CD14-positive monocyte (primary cell): ENCODE measurements around the gene GRIN1. TPM values are rescaled to one million over a fixed set of nuclear protein-coding genes. Genes with fewer than 3 reads are reported as not detected.

Experiments
- DNase-seq, 3 donors: peaks; one replicate each; pipeline ENCODE4 v3.0.0-alpha.2; 2011 to 2022
- H2AFZ ChIP-seq: 2 replicates; pipeline ENCODE4 v1.6.0; 2012; ENCODE audit warnings: mild to moderate bottlenecking, low read depth, low read length, inconsistent platforms; ENCODE audit not compliant: insufficient read depth, poor library complexity, severe bottlenecking
- H3K27ac ChIP-seq, 2 donors: 1 replicate in 1 of 2; 2 replicates in 1 of 2; pipeline ENCODE4 v1.5.1; 2012 to 2013; ENCODE audit warnings: low read length in 2 of 2, control low read depth in 1 of 2, inconsistent platforms in 1 of 2, low read depth in 1 of 2, mild to moderate bottlenecking in 1 of 2
- H3K27me3 ChIP-seq, 2 donors: one replicate each; pipeline versions ENCODE4 v1.6.0 to v1.6.1; 2011 to 2013; ENCODE audit warnings: low read length in 2 of 2; ENCODE audit not compliant: control insufficient read depth in 2 of 2, insufficient read depth in 2 of 2
- H3K36me3 ChIP-seq, 2 donors: replicated peaks in 1 of 2; 1 replicate in 1 of 2; 2 replicates in 1 of 2; pipeline versions ENCODE4 v1.5.1 to v1.6.1; 2012 to 2013; ENCODE audit warnings: low read length in 2 of 2, control low read depth in 1 of 2, inconsistent platforms in 1 of 2, mild to moderate bottlenecking in 1 of 2; ENCODE audit not compliant: insufficient read depth in 2 of 2, control insufficient read depth in 1 of 2
- H3K4me1 ChIP-seq, 2 donors: 1 replicate in 1 of 2; 2 replicates in 1 of 2; pipeline versions ENCODE4 v1.5.1 to v1.6.1; 2012 to 2013; ENCODE audit warnings: low read length in 2 of 2, control low read depth in 1 of 2, inconsistent platforms in 1 of 2, mild to moderate bottlenecking in 1 of 2, moderate library complexity in 1 of 2; ENCODE audit not compliant: insufficient read depth in 2 of 2, control insufficient read depth in 1 of 2
- H3K4me2 ChIP-seq: replicated peaks from 2 replicates; pipeline ENCODE3; 2012; ENCODE audit warnings: low read length, moderate library complexity, mild to moderate bottlenecking; ENCODE audit not compliant: poor library complexity, severe bottlenecking; ENCODE audit errors: extremely low read depth
- H3K4me3 ChIP-seq, 3 experiments: fragments of 200-600 bp in 1 of 3; sonication (generic) in 1 of 3; replicated peaks in 1 of 3; 1 replicate in 2 of 3; 2 replicates in 1 of 3; pipeline ENCODE4 v1.5.1; 2011 to 2013; ENCODE audit warnings: low read length in 3 of 3, mild to moderate bottlenecking in 3 of 3, control low read depth in 2 of 3, low read depth in 2 of 3, inconsistent platforms in 1 of 3, moderate library complexity in 1 of 3
- H3K79me2 ChIP-seq: 2 replicates; pipeline ENCODE4 v1.6.0; 2012; ENCODE audit warnings: mild to moderate bottlenecking, control low read depth, inconsistent platforms, low read length, moderate library complexity; ENCODE audit not compliant: insufficient read depth
- H3K9ac ChIP-seq: 2 replicates; pipeline ENCODE4 v1.6.0; 2017; ENCODE audit warnings: low read length, mild to moderate bottlenecking; ENCODE audit not compliant: insufficient read depth, poor library complexity, severe bottlenecking
- H3K9me3 ChIP-seq, 2 donors: replicated peaks in 1 of 2; 1 replicate in 1 of 2; 2 replicates in 1 of 2; pipeline versions ENCODE4 v1.5.1 to v1.6.1; 2012 to 2013; ENCODE audit warnings: low read length in 2 of 2, control low read depth in 1 of 2; ENCODE audit not compliant: control insufficient read depth in 1 of 2, insufficient read depth in 1 of 2
- H4K20me1 ChIP-seq: 2 replicates; pipeline ENCODE4 v1.6.0; 2012; ENCODE audit warnings: mild to moderate bottlenecking, low read length, control low read depth, moderate library complexity; ENCODE audit not compliant: insufficient read depth
- H3K27ac Mint-ChIP-seq, 7 donors: one replicate each; pipeline ENCODE4 v1.8.0; 2020; ENCODE audit warnings: mild to moderate bottlenecking in 7 of 7, mixed read lengths in 7 of 7, moderate library complexity in 6 of 7, inconsistent platforms in 2 of 7
- H3K27me3 Mint-ChIP-seq, 3 donors: one replicate each; pipeline ENCODE4 v1.8.0; 2021 to 2022; ENCODE audit warnings: low read depth in 3 of 3, mild to moderate bottlenecking in 3 of 3, mixed read lengths in 3 of 3, moderate library complexity in 3 of 3, inconsistent platforms in 1 of 3
- H3K36me3 Mint-ChIP-seq, 2 donors: one replicate each; pipeline ENCODE4 v1.8.0; 2020; ENCODE audit warnings: mixed read lengths in 2 of 2, inconsistent platforms in 1 of 2, mild to moderate bottlenecking in 1 of 2
- H3K4me1 Mint-ChIP-seq: one replicate; pipeline ENCODE4 v1.8.0; 2020; ENCODE audit warnings: mild to moderate bottlenecking, mixed read lengths
- H3K4me3 Mint-ChIP-seq, 2 donors: one replicate each; pipeline ENCODE4 v1.8.0; 2020; ENCODE audit warnings: mild to moderate bottlenecking in 2 of 2, mixed read lengths in 2 of 2, moderate library complexity in 1 of 2
- H3K9me3 Mint-ChIP-seq, 7 donors: one replicate each; pipeline ENCODE4 v1.8.0; 2020 to 2022; ENCODE audit warnings: mixed read lengths in 7 of 7, mild to moderate bottlenecking in 6 of 7, moderate library complexity in 6 of 7, inconsistent platforms in 2 of 7
- CTCF ChIP-seq: fragments of 200-600 bp; IDR thresholded peaks from one replicate; pipeline ENCODE4 v1.8.0; 2022; ENCODE audit warnings: antibody characterized with exemption, mild to moderate bottlenecking
- WGBS: methylation state at CpG from one replicate; pipeline ENCODE4 v1.1.5; 2013; ENCODE audit warnings: missing lambda C conversion rate; ENCODE audit not compliant: insufficient coverage; 5-methylcytosine and 5-hydroxymethylcytosine counted together
- intact Hi-C, 2 donors: fragments of 100-400 bp; cut with micrococcal nuclease; formaldehyde crosslinking; loops; one replicate each; pipeline versions ENCODE4 v1.15.0 to v1.15.1; 2023
- polyA plus RNA-seq, 3 donors: library from polyadenylated mRNA; depleted of rRNA in 1 of 3; unstranded in 2 of 3; stranded (reverse) in 1 of 3; fragments of 300-500 nt in 2 of 3; fragments of >200 nt in 1 of 3; fragmentation: Illumina TruSeq in 2 of 3; gene quantifications; 1 replicate in 2 of 3; 2 replicates in 1 of 3; pipeline ENCODE4 v1.2.3, GENCODE V29; 2012 to 2021

Gene GRIN1
- polyA plus RNA-seq, 3 donors: not detected

- no peak overlapping the region for H2AFZ ChIP-seq
- H3K36me3 ChIP-seq: peaks cover 56 to 79% of the 10 kb centered on the region in 2 donors
- H3K9me3 ChIP-seq: no peaks in the 10 kb centered on the region
- H4K20me1 ChIP-seq: no peaks in the 10 kb centered on the region
- no peak overlapping the region for H3K4me3 Mint-ChIP-seq
- WGBS: 81% methylated on average over 25 of the region's 30 CpGs
- no peak overlapping the region for H3K27ac ChIP-seq
- H3K9me3 Mint-ChIP-seq: no peaks in the 10 kb centered on the region
- DNase-seq: no peak
- no peaks in the 10 kb centered on the region for H3K79me2 ChIP-seq
- H3K4me3 ChIP-seq: no peak overlapping the region
- peaks cover 0 to 3% (median 0%) of the 10 kb centered on the region in 3 donors for H3K27me3 Mint-ChIP-seq
- no peak for TF ChIP-seq CTCF
- no peaks in the 10 kb centered on the region for H3K4me1 ChIP-seq
- no peaks in the 10 kb centered on the region for H3K27me3 ChIP-seq
- H3K36me3 Mint-ChIP-seq: peaks cover 60 to 62% of the 10 kb centered on the region in 2 donors
- no peak overlapping the region for H3K9ac ChIP-seq
- no peaks in the 10 kb centered on the region for H3K4me1 Mint-ChIP-seq
- intact Hi-C loops: no loop called here
- peak overlapping the region in 1 of 7 donors; percentile 65 for H3K27ac Mint-ChIP-seq
- no peak overlapping the region for H3K4me2 ChIP-seq
These were observed 43.1 kb upstream of the GRIN1 start for GRCh38 chr9:137095664-137096517.

- no peak overlapping the region for H3K4me3 Mint-ChIP-seq
- Histone ChIP-seq H4K20me1 (no peaks in the 10 kb centered on the region), H3K79me2 (no peaks in the 10 kb centered on the region), H3K9me3 (peaks cover 2 to 8% of the 10 kb centered on the region in 2 donors), H2AFZ (no peak overlapping the region), H3K27ac (no peak overlapping the region), H3K4me2 (no peak overlapping the region), H3K36me3 (peaks cover 62 to 82% of the 10 kb centered on the region in 2 donors), H3K4me1 (no peaks in the 10 kb centered on the region), H3K4me3 (no peak overlapping the region), H3K27me3 (no peaks in the 10 kb centered on the region), H3K9ac (no peak overlapping the region)
- peaks cover 0 to 3% (median 0%) of the 10 kb centered on the region in 3 donors for H3K27me3 Mint-ChIP-seq
- no peak overlapping the region for H3K27ac Mint-ChIP-seq
- peaks cover 0 to 3% (median 0%) of the 10 kb centered on the region in 7 donors for H3K9me3 Mint-ChIP-seq
- intact Hi-C loops: no loop called here
- TF ChIP-seq CTCF: no peak
- 97% methylated on average over 25 of the region's 31 CpGs for WGBS
- no peak for DNase-seq
- H3K4me1 Mint-ChIP-seq: no peaks in the 10 kb centered on the region
- peaks cover 54 to 56% of the 10 kb centered on the region in 2 donors for H3K36me3 Mint-ChIP-seq
These were observed 42.0 kb upstream of the GRIN1 start for GRCh38 chr9:137096785-137097546.
